HG03159 (cell line): Measurements from ENCODE around the gene HIGD1B.

ENCODE experiments used
- ATAC-seq: cut with Tn5 transposase; IDR thresholded peaks from one replicate; pipeline ENCODE4 v1.9.1; 2021; ENCODE audit warnings: mild to moderate bottlenecking, moderate library complexity; ENCODE audit not compliant: unreplicated experiment

Gene HIGD1B

GRCh38 chr17:44875761-44876160 lies 28.1 kb downstream of the HIGD1B start:
- ATAC-seq = no peak

GRCh38 chr17:44877121-44877520 lies 29.4 kb downstream of the HIGD1B start:
- no peak for ATAC-seq

- no peak for ATAC-seq
These were observed 31.0 kb downstream of the HIGD1B start for GRCh38 chr17:44878627-44879221.

- no peak for ATAC-seq
These were observed 31.7 kb downstream of the HIGD1B start for GRCh38 chr17:44879376-44879775.

GRCh38 chr17:44880062-44880461 lies 32.4 kb downstream of the HIGD1B start:
- no peak for ATAC-seq

GRCh38 chr17:44881145-44881544 lies 33.5 kb downstream of the HIGD1B start:
- ATAC-seq = no peak

GRCh38 chr17:44884941-44885340 lies 37.3 kb downstream of the HIGD1B start:
- no peak for ATAC-seq

GRCh38 chr17:44887016-44887415 lies 39.3 kb downstream of the HIGD1B start:
- no peak for ATAC-seq

- no peak for ATAC-seq
These were observed 40.6 kb downstream of the HIGD1B start for GRCh38 chr17:44887971-44888954.

GRCh38 chr17:44889003-44889402 lies 41.3 kb downstream of the HIGD1B start:
- no peak for ATAC-seq

- ATAC-seq = no peak
These were observed 44.6 kb downstream of the HIGD1B start for GRCh38 chr17:44892250-44892649.

- no peak for ATAC-seq
These were observed 47.0 kb downstream of the HIGD1B start for GRCh38 chr17:44894642-44895041.

GRCh38 chr17:44898768-44899073 lies 51.0 kb downstream of the HIGD1B start:
- ATAC-seq = no peak

- peak; percentile 77 for ATAC-seq
These were observed 51.5 kb downstream of the HIGD1B start, which contains the start of gene EFTUD2 for GRCh38 chr17:44899074-44899782. Gene EFTUD2 (minus strand): TSS chr17:44899445. CDS start chr17:44894521, 4,924 bp downstream.
